H9 (cell line): Measurements from ENCODE around the gene ADSS1. TPM values are rescaled to one million over a fixed set of nuclear protein-coding genes. Genes with fewer than 3 reads are reported as not detected.

Experiments used
- DNase-seq: peaks from one replicate; pipeline ENCODE4 v3.0.0-alpha.2; 2017
- H2AFZ ChIP-seq: one replicate; pipeline ENCODE4 v1.6.1; 2013; ENCODE audit warnings: mild to moderate bottlenecking, low read length, control low read depth, moderate library complexity
- H2AK5ac ChIP-seq: 2 replicates; pipeline ENCODE4 v1.6.1; 2013; ENCODE audit warnings: low read length, control low read depth, mixed read lengths; ENCODE audit not compliant: insufficient read length
- H2BK120ac ChIP-seq: one replicate; pipeline ENCODE4 v1.6.1; 2013; ENCODE audit warnings: low read depth, mild to moderate bottlenecking, low read length, control low read depth, inconsistent platforms; ENCODE audit not compliant: poor library complexity, severe bottlenecking
- H2BK12ac ChIP-seq: 2 replicates; pipeline ENCODE4 v1.6.1; 2013; ENCODE audit warnings: low read length, control low read depth, mixed read lengths, low read depth; ENCODE audit not compliant: insufficient read length
- H2BK15ac ChIP-seq: 2 replicates; pipeline ENCODE4 v1.6.1; 2013; ENCODE audit warnings: low read depth, low read length, control low read depth
- H2BK20ac ChIP-seq: one replicate; pipeline ENCODE4 v1.6.1; 2013; ENCODE audit warnings: low read depth, mild to moderate bottlenecking, low read length, control low read depth, inconsistent platforms; ENCODE audit not compliant: poor library complexity, severe bottlenecking
- H2BK5ac ChIP-seq: 2 replicates; pipeline ENCODE4 v1.6.1; 2013; ENCODE audit warnings: low read length, control low read depth, mixed read lengths; ENCODE audit not compliant: insufficient read length
- H3K14ac ChIP-seq: 2 replicates; pipeline ENCODE4 v1.6.1; 2013; ENCODE audit warnings: low read length, control low read depth; ENCODE audit not compliant: insufficient read depth
- H3K18ac ChIP-seq: 2 replicates; pipeline ENCODE4 v1.6.1; 2013; ENCODE audit warnings: low read depth, mild to moderate bottlenecking, mixed read lengths, low read length, control low read depth; ENCODE audit not compliant: insufficient read length
- H3K23ac ChIP-seq: 2 replicates; pipeline ENCODE4 v1.6.1; 2013; ENCODE audit warnings: low read length, control low read depth, mixed read lengths, low read depth; ENCODE audit not compliant: insufficient read length
- H3K23me2 ChIP-seq: 2 replicates; pipeline ENCODE4 v1.6.1; 2013; ENCODE audit warnings: low read depth, mild to moderate bottlenecking, mixed read lengths, low read length, control low read depth; ENCODE audit not compliant: insufficient read length, poor library complexity, severe bottlenecking
- H3K27ac ChIP-seq: 2 replicates; pipeline ENCODE4 v1.5.1; 2013; ENCODE audit warnings: low read length, control low read depth, mixed read lengths, low read depth; ENCODE audit not compliant: insufficient read length
- H3K27me3 ChIP-seq: 2 replicates; pipeline ENCODE4 v1.6.1; 2013; ENCODE audit warnings: low read length, control low read depth, inconsistent platforms; ENCODE audit not compliant: insufficient read depth
- H3K4ac ChIP-seq: 2 replicates; pipeline ENCODE4 v1.6.1; 2013; ENCODE audit warnings: low read depth, mild to moderate bottlenecking, control low read depth, inconsistent platforms, low read length, moderate library complexity
- H3K4me1 ChIP-seq: 2 replicates; pipeline ENCODE4 v1.6.1; 2013; ENCODE audit warnings: low read length, control low read depth, inconsistent platforms; ENCODE audit not compliant: insufficient read depth
- H3K4me2 ChIP-seq: 2 replicates; pipeline ENCODE4 v1.6.1; 2013; ENCODE audit warnings: low read length, control low read depth, mixed read lengths; ENCODE audit not compliant: insufficient read length, insufficient read depth
- H3K56ac ChIP-seq: 2 replicates; pipeline ENCODE4 v1.6.1; 2013; ENCODE audit warnings: low read depth, mild to moderate bottlenecking, mixed read lengths, low read length, control low read depth; ENCODE audit not compliant: insufficient read length
- H3K79me1 ChIP-seq: 2 replicates; pipeline ENCODE4 v1.6.1; 2013; ENCODE audit warnings: low read depth, mild to moderate bottlenecking, moderate library complexity, low read length, control low read depth, inconsistent platforms; ENCODE audit not compliant: insufficient read depth, poor library complexity, severe bottlenecking
- H3K79me2 ChIP-seq: 2 replicates; pipeline ENCODE4 v1.6.1; 2013; ENCODE audit warnings: low read length, control low read depth, inconsistent platforms; ENCODE audit not compliant: insufficient read depth
- H3K9ac ChIP-seq: 2 replicates; pipeline ENCODE4 v1.6.1; 2013; ENCODE audit warnings: low read length, control low read depth, mixed read lengths; ENCODE audit not compliant: insufficient read length; ENCODE audit errors: extremely low read depth
- H3K9me3 ChIP-seq: one replicate; pipeline ENCODE4 v1.6.1; 2013; ENCODE audit warnings: low read depth, low read length, inconsistent platforms; ENCODE audit not compliant: control insufficient read depth
- H3T11ph ChIP-seq: one replicate; pipeline ENCODE4 v1.6.1; 2013; ENCODE audit warnings: mild to moderate bottlenecking, low read length, control low read depth, inconsistent platforms
- H4K20me1 ChIP-seq: one replicate; pipeline ENCODE4 v1.6.1; 2013; ENCODE audit not compliant: control insufficient read depth, insufficient read length, insufficient read depth
- H4K5ac ChIP-seq: 2 replicates; pipeline ENCODE4 v1.6.1; 2013; ENCODE audit warnings: low read depth, mild to moderate bottlenecking, mixed read lengths, low read length, control low read depth; ENCODE audit not compliant: insufficient read length
- H4K8ac ChIP-seq: replicated peaks from 2 replicates; pipeline ENCODE4 v1.6.1; 2013; ENCODE audit warnings: low read length, control low read depth, mixed read lengths, low read depth; ENCODE audit not compliant: insufficient read length
- H4K91ac ChIP-seq: 2 replicates; pipeline ENCODE4 v1.6.1; 2013; ENCODE audit warnings: low read depth, mild to moderate bottlenecking, moderate library complexity, mixed read lengths, low read length, control low read depth; ENCODE audit not compliant: insufficient read length
- H3K27ac Mint-ChIP-seq, 3 experiments: 2 replicates in 2 of 3; 3 replicates in 1 of 3; pipeline ENCODE4 v1.8.0; 2020 to 2021; ENCODE audit warnings: mixed read lengths in 3 of 3, mild to moderate bottlenecking in 1 of 3, moderate library complexity in 1 of 3
- H3K27me3 Mint-ChIP-seq: 2 replicates; pipeline ENCODE4 v1.8.0; 2021; ENCODE audit warnings: low read depth, mild to moderate bottlenecking, moderate library complexity, mixed read lengths
- H3K36me3 Mint-ChIP-seq, 3 experiments: 2 replicates in 2 of 3; 3 replicates in 1 of 3; pipeline ENCODE4 v1.8.0; 2020 to 2021; ENCODE audit warnings: low read depth in 3 of 3, mixed read lengths in 3 of 3; ENCODE audit not compliant: insufficient read depth in 1 of 3
- H3K4me1 Mint-ChIP-seq, 2 experiments: 2 replicates each; pipeline ENCODE4 v1.8.0; 2020; ENCODE audit warnings: mixed read lengths in 2 of 2
- H3K4me3 Mint-ChIP-seq, 2 experiments: 2 replicates in 1 of 2; 3 replicates in 1 of 2; pipeline ENCODE4 v1.8.0; 2020 to 2021; ENCODE audit warnings: mild to moderate bottlenecking in 2 of 2, mixed read lengths in 2 of 2, moderate library complexity in 1 of 2
- H3K9me3 Mint-ChIP-seq, 2 experiments: 2 replicates in 1 of 2; 3 replicates in 1 of 2; pipeline ENCODE4 v1.8.0; 2020; ENCODE audit warnings: mild to moderate bottlenecking in 2 of 2, mixed read lengths in 2 of 2, moderate library complexity in 1 of 2
- CTCF ChIP-seq: fragments of 200-600 bp; sonication (generic); conservative IDR thresholded peaks from 3 replicates; pipeline ENCODE4 v1.8.0; 2021; ENCODE audit warnings: antibody characterized with exemption, mild to moderate bottlenecking
- WGBS: extraction: QIAGEN DNeasy Blood & Tissue Kit; methylation state at CpG from one replicate; pipeline ENCODE4 v1.1.7; 2013; ENCODE audit warnings: missing lambda C conversion rate, low lambda C conversion rate, mixed read lengths; ENCODE audit not compliant: insufficient read length; ENCODE audit errors: extremely low coverage; 5-methylcytosine and 5-hydroxymethylcytosine counted together
- total RNA-seq: library from RNA; stranded (reverse); gene quantifications from 2 replicates; pipeline ENCODE4 v1.2.1, GENCODE V29; 2021

Gene ADSS1
- total RNA-seq, 1 experiment from 2014 or later: 8.5 TPM

GRCh38 chr14:104771374-104771773 lies 47.3 kb downstream of the ADSS1 start:
- Histone ChIP-seq H3K56ac (no peak overlapping the region), H3K4me2 (no peak overlapping the region), H3K23ac (no peak overlapping the region), H3K27ac (no peak overlapping the region), H3K79me2 (no peaks in the 10 kb centered on the region), H2AK5ac (no peak overlapping the region), H2AFZ (no peak overlapping the region), H3K4me1 (no peaks in the 10 kb centered on the region), H2BK20ac (no peak overlapping the region), H4K5ac (no peak overlapping the region), H3K9ac (no peak overlapping the region), H3K9me3 (no peaks in the 10 kb centered on the region), H3K23me2 (peaks cover 2% of the 10 kb centered on the region), H2BK12ac (no peak overlapping the region), H4K91ac (no peak overlapping the region), H3K18ac (no peak overlapping the region), H2BK120ac (no peak overlapping the region), H2BK15ac (no peak overlapping the region), H3T11ph (no peak overlapping the region), H3K27me3 (no peaks in the 10 kb centered on the region), H3K4ac (no peak overlapping the region), H3K79me1 (no peaks in the 10 kb centered on the region), H4K20me1 (no peaks in the 10 kb centered on the region), H4K8ac (no peak overlapping the region), H2BK5ac (no peak overlapping the region), H3K14ac (no peak overlapping the region)
- Mint-ChIP-seq H3K27me3 (no peaks in the 10 kb centered on the region), H3K36me3 (peaks cover 33 to 50% (median 50%) of the 10 kb centered on the region in 3 experiments), H3K9me3 (peaks cover 0 to 9% of the 10 kb centered on the region in 2 experiments; a peak in 4 of 5 replicates), H3K27ac (no peak overlapping the region), H3K4me1 (peaks cover 15 to 21% of the 10 kb centered on the region in 2 experiments), H3K4me3 (no peak overlapping the region)
- WGBS: no CpG with 5 or more reads among the region's 4 CpGs
- TF ChIP-seq CTCF: no peak
- DNase-seq: no peak
